NCI-H226 (cell line): ENCODE data around the gene C3orf18.
A peak's percentile ranks its signal among the peaks of the same experiment; 100 is the strongest.
"Not testable (repeated sequence)": the region's sequence is repeated elsewhere in the genome, so short reads cannot be mapped to it uniquely, and the experiment has no call there.

ENCODE experiments used
- DNase-seq: peaks from one replicate; pipeline ENCODE4 v3.0.0-alpha.2; 2015

C3orf18 gene

GRCh38 chr3:50519471-50520089 is 48.0 kb downstream of the C3orf18 start:
- peak; percentile 5 for DNase-seq

DNA sequence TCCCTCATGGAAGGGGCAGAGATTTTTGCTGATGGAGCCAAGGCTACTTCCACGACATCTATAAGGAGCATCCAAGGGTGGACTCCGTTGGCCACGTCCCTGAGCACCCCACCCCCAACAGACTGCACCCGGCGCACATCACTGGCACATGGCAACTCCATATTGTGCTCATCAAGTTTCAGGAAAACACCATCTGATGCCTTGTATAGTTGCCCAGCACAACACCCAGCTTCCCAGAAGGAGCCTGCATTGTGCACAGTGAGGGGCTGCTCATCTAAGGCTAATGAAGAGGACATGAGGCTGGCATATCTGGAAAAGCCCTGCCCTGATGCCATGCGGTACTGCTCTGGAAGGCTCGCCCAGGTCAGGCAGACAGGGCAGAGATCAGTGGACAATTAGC is 49.1 kb downstream of the C3orf18 start:
- DNase-seq = no peak

- DNase-seq = no peak
Measured at GRCh38 chr3:50517721-50518206, 49.8 kb downstream of the C3orf18 start.

- DNase-seq = no peak
Measured at GRCh38 chr3:50516440-50516871, 51.1 kb downstream of the C3orf18 start.

DNA sequence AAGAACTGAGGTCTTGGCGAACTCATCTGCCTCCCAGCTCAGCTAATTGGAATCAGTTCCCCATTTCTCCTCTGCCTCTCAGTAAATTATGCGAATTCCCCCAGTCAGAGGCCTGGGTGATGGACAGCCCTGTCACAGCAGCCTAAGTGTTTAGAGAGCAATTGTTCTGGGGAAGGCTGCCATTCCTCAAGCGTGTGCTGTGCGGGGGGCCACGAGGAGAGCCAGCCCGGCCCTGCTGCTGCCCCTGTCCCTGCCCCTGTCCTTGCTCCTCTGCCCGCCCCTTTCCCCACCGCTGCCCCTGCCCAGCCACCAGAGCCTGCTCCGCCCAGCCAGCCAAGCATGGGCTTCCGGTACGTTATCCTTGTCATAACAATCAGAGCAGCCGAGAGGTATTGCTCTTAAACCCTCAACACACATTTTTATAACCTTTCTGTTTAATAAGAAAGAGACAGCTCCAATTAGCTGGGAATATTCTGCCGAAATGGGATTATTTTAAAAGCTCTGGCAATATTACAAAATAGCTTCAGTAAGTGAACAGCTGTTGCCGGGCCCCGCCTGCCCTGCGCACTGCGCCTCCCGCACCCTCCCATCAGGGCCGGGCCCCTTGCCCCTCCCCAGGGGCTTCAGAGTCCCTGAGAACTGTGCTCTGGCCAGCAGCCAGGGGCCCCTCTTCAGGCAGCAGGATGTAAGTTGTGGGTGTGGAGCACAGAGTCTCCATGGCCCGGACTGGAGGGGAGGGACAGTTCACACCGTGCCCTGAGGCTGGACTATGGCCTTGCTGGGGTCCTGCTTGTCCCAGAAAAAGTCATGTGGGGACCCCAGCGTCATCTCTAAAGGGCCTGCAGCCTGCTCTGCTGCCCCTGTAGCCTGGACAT is 51.7 kb downstream of the C3orf18 start:
- no peak for DNase-seq

DNA sequence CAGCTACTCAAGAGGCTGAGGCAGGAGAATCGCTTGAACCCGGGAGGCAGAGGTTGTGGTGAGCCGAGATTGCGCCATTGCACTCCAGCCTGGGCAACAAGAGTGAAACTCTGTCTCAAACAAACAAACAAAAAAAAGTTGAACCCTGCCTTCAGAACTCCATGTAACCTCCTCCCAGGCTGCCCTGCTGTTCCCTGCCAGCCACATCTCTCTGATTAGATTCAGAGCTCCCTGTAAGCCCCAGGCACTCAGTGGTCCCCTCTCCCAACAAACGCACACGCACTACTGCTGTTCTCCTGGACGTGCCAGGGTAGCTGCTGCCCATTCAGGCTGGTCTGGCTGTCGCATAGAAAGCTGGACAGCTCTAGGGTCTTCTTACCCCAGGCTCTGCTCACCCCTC is 54.6 kb downstream of the C3orf18 start:
- not testable (repeated sequence) for DNase-seq

GRCh38 chr3:50512131-50512530 is 55.4 kb downstream of the C3orf18 start:
- no peak for DNase-seq

GRCh38 chr3:50510325-50510724 is 57.2 kb downstream of the C3orf18 start:
- DNase-seq = no peak

DNA sequence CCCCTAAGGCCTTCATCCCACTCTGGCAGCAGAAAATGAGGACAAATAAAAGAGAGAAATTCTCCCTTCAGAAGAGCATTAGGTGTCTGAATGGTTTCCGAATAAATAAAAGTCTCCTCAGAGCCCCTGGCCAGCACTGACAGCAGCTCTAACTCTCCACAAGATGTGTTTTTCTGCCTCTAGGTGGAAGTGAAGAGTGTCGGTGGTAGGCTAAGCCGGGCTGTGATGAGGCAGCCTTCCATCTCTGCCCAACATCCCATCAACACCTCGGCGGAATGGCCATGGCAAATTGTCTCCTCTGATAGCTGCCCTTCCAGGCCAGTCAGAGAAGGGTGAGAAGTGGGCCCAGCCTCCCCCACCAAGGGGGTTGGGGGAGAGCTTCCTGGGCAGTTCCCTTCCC is 57.8 kb downstream of the C3orf18 start:
- no peak for DNase-seq

DNA sequence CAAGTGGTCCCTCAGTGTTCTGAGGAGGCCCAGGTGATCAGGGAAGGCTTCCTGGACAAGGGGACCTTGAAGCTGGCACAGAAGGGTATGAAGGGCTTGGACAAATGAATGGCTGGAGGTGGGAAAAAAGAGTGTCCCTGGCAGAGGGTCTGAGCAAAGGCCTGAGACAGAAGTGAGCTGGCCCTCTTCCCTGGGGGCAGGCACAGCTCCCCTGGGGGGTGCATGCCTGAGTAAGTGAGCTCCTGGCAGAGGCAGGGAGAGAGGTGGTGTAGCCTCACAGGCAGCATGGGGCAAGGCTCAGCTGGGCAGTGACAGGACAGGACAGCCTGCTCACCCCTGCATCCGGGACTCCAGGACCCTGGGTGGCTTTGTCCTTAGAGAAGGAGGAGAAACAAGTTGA is 58.7 kb downstream of the C3orf18 start:
- no peak for DNase-seq
